Panc1 (cell line): ENCODE results near the gene NKAIN2. TPM values are rescaled to one million over a fixed set of nuclear protein-coding genes. Genes with fewer than 3 reads are reported as not detected.

ENCODE experiments used
- ATAC-seq: fragments of 200-7000 bp; cut with Tn5 transposase; 2 replicates; pipeline ENCODE4 v1.9.1; 2020; ENCODE audit warnings: mild to moderate bottlenecking, moderate library complexity
- BruUV-seq: library from RNA; stranded (reverse); fragments of 400-500 nt; replicated peaks from 2 replicates; lab custom pipeline; 2021; lab: Mats Ljungman, UMichigan
- CTCF ChIA-PET: fragments of 300-600 bp; sonication (Branson Sonifier 250); formaldehyde crosslinking; loops from one replicate; lab custom pipeline; 2022; ENCODE audit warnings: antibody characterized with exemption; lab: Charles Lee
- POLR2A ChIA-PET: fragments of 300-600 bp; sonication (Branson Sonifier 250); formaldehyde crosslinking; loops from one replicate; lab custom pipeline; 2022; ENCODE audit warnings: antibody characterized with exemption; lab: Charles Lee
- DNase-seq: peaks from one replicate; pipeline ENCODE4 v3.0.0-alpha.2; 2010; ENCODE audit warnings: low read depth, low spot score
- H3K27ac ChIP-seq: 2 replicates; pipeline ENCODE4 v1.5.1; 2011; ENCODE audit warnings: mild to moderate bottlenecking, low read length, inconsistent platforms
- H3K27me3 ChIP-seq: fragments of 200-500 bp; sonication (Bioruptor generic); 2 replicates; pipeline ENCODE4 v1.6.0; 2014; ENCODE audit warnings: low read length, inconsistent platforms; ENCODE audit not compliant: control insufficient read depth, insufficient read depth
- H3K36me3 ChIP-seq: fragments of 200-500 bp; sonication (Bioruptor generic); 2 replicates; pipeline ENCODE4 v1.5.1; 2014; ENCODE audit warnings: inconsistent platforms, mild to moderate bottlenecking, low read length, moderate library complexity; ENCODE audit not compliant: control insufficient read depth, insufficient read depth
- H3K4me1 ChIP-seq: 2 replicates; pipeline ENCODE4 v1.5.1; 2011; ENCODE audit warnings: inconsistent platforms, mild to moderate bottlenecking, low read length, moderate library complexity; ENCODE audit not compliant: control insufficient read depth, insufficient read depth
- H3K4me3 ChIP-seq, 2 experiments: 2 replicates each; pipeline ENCODE4 v1.5.1; 2011 to 2012; ENCODE audit warnings: low read depth in 2 of 2, low read length in 2 of 2, mild to moderate bottlenecking in 2 of 2, inconsistent platforms in 1 of 2, moderate library complexity in 1 of 2
- H3K9me3 ChIP-seq: fragments of 200-500 bp; sonication (Bioruptor generic); 2 replicates; pipeline ENCODE4 v1.5.1; 2014; ENCODE audit warnings: low read depth, mild to moderate bottlenecking, inconsistent platforms, low read length, moderate library complexity; ENCODE audit not compliant: control insufficient read depth, insufficient read depth
- CTCF ChIP-seq: fragments of 450-650 bp; IDR thresholded peaks from 2 replicates; pipeline ENCODE4 v1.5.1; 2017; ENCODE audit warnings: mild to moderate bottlenecking
- POLR2AphosphoS5 ChIP-seq: IDR thresholded peaks from 2 replicates; pipeline ENCODE4 v1.6.1; 2012; ENCODE audit warnings: mild to moderate bottlenecking, low read depth, low read length, moderate library complexity
- REST ChIP-seq, 2 experiments: IDR thresholded peaks; 2 replicates each; pipeline ENCODE4 v1.6.1; 2011 to 2012; ENCODE audit warnings: low read depth in 2 of 2, control low read depth in 1 of 2, low read length in 1 of 2, mild to moderate bottlenecking in 1 of 2, moderate library complexity in 1 of 2; ENCODE audit not compliant: insufficient read depth in 1 of 2
- SIN3A ChIP-seq: IDR thresholded peaks from 2 replicates; pipeline ENCODE4 v1.6.1; 2012; ENCODE audit warnings: low read depth, mild to moderate bottlenecking, low read length, moderate library complexity, borderline replicate concordance; ENCODE audit not compliant: insufficient read depth
- TCF7L2 ChIP-seq: IDR thresholded peaks from 2 replicates; pipeline ENCODE4 v1.6.1; 2011; ENCODE audit warnings: mild to moderate bottlenecking, low read depth, low read length, inconsistent platforms
- in situ Hi-C: cut with HindIII; loops from 2 replicates; pipeline ENCODE4 v1.10.0; 2016; ENCODE audit warnings: low sequenced_read_pairs, low pct_unique_long_range_greater_than_20kb
- intact Hi-C: fragments of 100-400 bp; cut with micrococcal nuclease; formaldehyde crosslinking; loops from one replicate; pipeline ENCODE4 v1.10.0; 2022; ENCODE audit not compliant: unreplicated experiment
- total RNA-seq: library from RNA; stranded (reverse); gene quantifications from one replicate; pipeline ENCODE4 v1.2.1, GENCODE V29; 2021; ENCODE audit not compliant: unreplicated experiment

Gene NKAIN2
- total RNA-seq, 1 experiment from 2014 or later = 2.6 TPM

GRCh38 chr6:124868481-124868880, 1064.8 kb downstream of the NKAIN2 start:
- Histone ChIP-seq H3K36me3 (no peaks in the 10 kb centered on the region), H3K9me3 (no peaks in the 10 kb centered on the region), H3K27me3 (no peaks in the 10 kb centered on the region; the same call in 1 of the 2 replicates), H3K4me1 (no peaks in the 10 kb centered on the region), H3K27ac (no peak overlapping the region), H3K4me3 (no peak overlapping the region)
- ChIA-PET CTCF (no interaction called here), POLR2A (no interaction called here)
- in situ Hi-C loops (no loop called here), intact Hi-C loops (no loop called here)
- ATAC-seq = no peak
- DNase-seq = no peak
- TF ChIP-seq REST (IDR thresholded peaks at IDR 0.05; ENCODE audit: insufficient read depth in 1 of 2, low read depth in 2 of 2, low read length in 1 of 2) (no peak), SIN3A (no peak), POLR2AphosphoS5 (no peak), CTCF (no peak), TCF7L2 (no peak)
- no TSS peak for BruUV-seq

- BruUV-seq = no TSS peak
- Histone ChIP-seq H3K27ac (no peak overlapping the region; the same call in 1 of the 2 replicates), H3K27me3 (no peaks in the 10 kb centered on the region; the same call in 1 of the 2 replicates), H3K4me1 (no peaks in the 10 kb centered on the region), H3K9me3 (no peaks in the 10 kb centered on the region), H3K4me3 (no peak overlapping the region), H3K36me3 (no peaks in the 10 kb centered on the region)
- no peak for ATAC-seq
- in situ Hi-C loops = no loop called here
- no peak for DNase-seq
- intact Hi-C loops = no loop called here
- POLR2A ChIA-PET = no interaction called here
- CTCF ChIA-PET = no interaction called here
- no peak for TF ChIP-seq REST (IDR thresholded peaks at IDR 0.05; ENCODE audit: insufficient read depth in 1 of 2, low read depth in 2 of 2, low read length in 1 of 2)
- no peak for TF ChIP-seq TCF7L2
- TF ChIP-seq CTCF = no peak
- no peak for TF ChIP-seq SIN3A
- TF ChIP-seq POLR2AphosphoS5 = no peak
These were observed 1065.8 kb downstream of the NKAIN2 start for GRCh38 chr6:124869416-124869815.
